ENCODE data around the gene C11orf54. TPM values are rescaled to one million over a fixed set of nuclear protein-coding genes. Genes with fewer than 3 reads are reported as not detected.

C11orf54 gene
- polyA plus RNA-seq, 1 donor (not counting 4 experiments of a cell fraction or from before 2014, with no cell fraction given): 11.9 TPM

DNA sequence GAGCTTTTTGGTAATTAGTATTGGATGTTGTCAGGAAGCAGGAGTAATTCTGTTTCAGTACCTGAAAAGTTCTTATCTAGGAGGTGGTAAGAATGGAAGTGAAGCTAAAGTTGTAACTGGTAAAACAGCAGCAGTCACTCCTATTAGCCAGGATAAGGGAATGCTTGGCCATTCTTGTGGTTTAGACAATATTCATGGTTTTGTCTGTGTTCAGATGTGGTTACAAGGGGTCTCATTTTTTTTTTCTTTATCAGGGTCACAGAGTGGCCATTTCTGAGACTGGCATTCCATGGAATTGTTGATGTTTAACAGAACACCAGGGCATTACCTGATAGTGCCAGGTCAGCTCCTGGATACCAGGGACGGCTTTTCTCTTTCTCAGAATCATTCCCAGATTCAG, 24.0 kb upstream of the C11orf54 start:
- no peak overlapping the region for H3K9ac ChIP-seq (ENCODE audit: control insufficient read depth, extremely low read depth, insufficient read depth, low read length)
- H3K27ac ChIP-seq (ENCODE audit: control insufficient read depth, insufficient read depth, low read length): no peak overlapping the region
- H3K4me1 ChIP-seq (ENCODE audit: control insufficient read depth, extremely low read depth, insufficient read depth, low read length): no peaks in the 10 kb centered on the region
- H3K4me3 ChIP-seq (ENCODE audit: control insufficient read depth in 2 of 3, extremely low read depth in 1 of 3, insufficient read depth in 2 of 3, low read depth in 1 of 3, low read length in 3 of 3): no peak overlapping the region
- no peak for TF ChIP-seq EZH2 (IDR thresholded peaks at IDR 0.05; ENCODE audit: low read length)
- TF ChIP-seq, protein P1, sequence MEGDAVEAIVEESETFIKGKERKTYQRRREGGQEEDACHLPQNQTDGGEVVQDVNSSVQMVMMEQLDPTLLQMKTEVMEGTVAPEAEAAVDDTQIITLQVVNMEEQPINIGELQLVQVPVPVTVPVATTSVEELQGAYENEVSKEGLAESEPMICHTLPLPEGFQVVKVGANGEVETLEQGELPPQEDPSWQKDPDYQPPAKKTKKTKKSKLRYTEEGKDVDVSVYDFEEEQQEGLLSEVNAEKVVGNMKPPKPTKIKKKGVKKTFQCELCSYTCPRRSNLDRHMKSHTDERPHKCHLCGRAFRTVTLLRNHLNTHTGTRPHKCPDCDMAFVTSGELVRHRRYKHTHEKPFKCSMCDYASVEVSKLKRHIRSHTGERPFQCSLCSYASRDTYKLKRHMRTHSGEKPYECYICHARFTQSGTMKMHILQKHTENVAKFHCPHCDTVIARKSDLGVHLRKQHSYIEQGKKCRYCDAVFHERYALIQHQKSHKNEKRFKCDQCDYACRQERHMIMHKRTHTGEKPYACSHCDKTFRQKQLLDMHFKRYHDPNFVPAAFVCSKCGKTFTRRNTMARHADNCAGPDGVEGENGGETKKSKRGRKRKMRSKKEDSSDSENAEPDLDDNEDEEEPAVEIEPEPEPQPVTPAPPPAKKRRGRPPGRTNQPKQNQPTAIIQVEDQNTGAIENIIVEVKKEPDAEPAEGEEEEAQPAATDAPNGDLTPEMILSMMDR (optimal IDR thresholded peaks at IDR 0.05 in 1 of 3, IDR thresholded peaks at IDR 0.05 in 1 of 3, conservative IDR thresholded peaks at IDR 0.05 in 1 of 3; ENCODE audit: extremely low read depth in 1 of 3, insufficient read depth in 2 of 3, low read length in 3 of 3): no peak
- H3K9me1 ChIP-seq (ENCODE audit: control insufficient read depth, extremely low read depth, insufficient read depth, low read length): no peaks in the 10 kb centered on the region
- no peaks in the 10 kb centered on the region for H3K27me3 ChIP-seq (ENCODE audit: control insufficient read depth, extremely low read depth, insufficient read depth, low read length)
- no peaks in the 10 kb centered on the region for H4K20me1 ChIP-seq (ENCODE audit: control insufficient read depth, extremely low read depth, insufficient read depth, low read length)
- DNase-seq (ENCODE audit: low read depth, low spot score): no peak
- no peak overlapping the region for H3K4me2 ChIP-seq (ENCODE audit: control insufficient read depth, extremely low read depth, insufficient read depth, low read depth, low read length)
- dilution Hi-C loops (cut with MboI; ENCODE audit: extremely low pct_ligation_motif_present, low sequenced_read_pairs): no loop called here
- no peak overlapping the region for H2AFZ ChIP-seq (ENCODE audit: control insufficient read depth, low read length)
- no peak for FAIRE-seq
- no peaks in the 10 kb centered on the region for H3K79me2 ChIP-seq (ENCODE audit: control insufficient read depth, insufficient read depth, low read length)
- H3K36me3 ChIP-seq (ENCODE audit: control insufficient read depth in 2 of 2, extremely low read depth in 1 of 2, insufficient read depth in 2 of 2, low read length in 2 of 2): peaks cover 0 to 7% of the 10 kb centered on the region in 2 experiments
- no peaks in the 10 kb centered on the region for H3K9me3 ChIP-seq (ENCODE audit: control insufficient read depth, low read depth, low read length)

- Histone ChIP-seq H3K36me3 (ENCODE audit: control insufficient read depth in 2 of 2, extremely low read depth in 1 of 2, insufficient read depth in 2 of 2, low read length in 2 of 2) (peaks cover 0 to 7% of the 10 kb centered on the region in 2 experiments), H3K4me2 (ENCODE audit: control insufficient read depth, extremely low read depth, insufficient read depth, low read depth, low read length) (no peak overlapping the region), H3K79me2 (ENCODE audit: control insufficient read depth, insufficient read depth, low read length) (no peaks in the 10 kb centered on the region), H3K9ac (ENCODE audit: control insufficient read depth, extremely low read depth, insufficient read depth, low read length) (no peak overlapping the region), H3K4me1 (ENCODE audit: control insufficient read depth, extremely low read depth, insufficient read depth, low read length) (no peaks in the 10 kb centered on the region), H3K4me3 (ENCODE audit: control insufficient read depth in 2 of 3, extremely low read depth in 1 of 3, insufficient read depth in 2 of 3, low read depth in 1 of 3, low read length in 3 of 3) (no peak overlapping the region), H4K20me1 (ENCODE audit: control insufficient read depth, extremely low read depth, insufficient read depth, low read length) (no peaks in the 10 kb centered on the region), H3K9me1 (ENCODE audit: control insufficient read depth, extremely low read depth, insufficient read depth, low read length) (no peaks in the 10 kb centered on the region), H2AFZ (ENCODE audit: control insufficient read depth, low read length) (no peak overlapping the region), H3K27ac (ENCODE audit: control insufficient read depth, insufficient read depth, low read length) (no peak overlapping the region), H3K27me3 (ENCODE audit: control insufficient read depth, extremely low read depth, insufficient read depth, low read length) (no peaks in the 10 kb centered on the region), H3K9me3 (ENCODE audit: control insufficient read depth, low read depth, low read length) (no peaks in the 10 kb centered on the region)
- dilution Hi-C loops (cut with MboI; ENCODE audit: extremely low pct_ligation_motif_present, low sequenced_read_pairs): no loop called here
- TF ChIP-seq, protein P1 (optimal IDR thresholded peaks at IDR 0.05 in 1 of 3, IDR thresholded peaks at IDR 0.05 in 1 of 3, conservative IDR thresholded peaks at IDR 0.05 in 1 of 3; ENCODE audit: extremely low read depth in 1 of 3, insufficient read depth in 2 of 3, low read length in 3 of 3): no peak
- TF ChIP-seq EZH2 (IDR thresholded peaks at IDR 0.05; ENCODE audit: low read length): no peak
- DNase-seq (ENCODE audit: low read depth, low spot score): no peak
- FAIRE-seq: no peak
Observed at GRCh38 chr11:93718057-93718563, 23.4 kb upstream of the C11orf54 start.

Data from keratinocyte (primary cell).